ENCODE measurements around the gene CRAMP1. TPM values are rescaled to one million over a fixed set of nuclear protein-coding genes. Genes with fewer than 3 reads are reported as not detected.
"Not testable (repeated sequence)": the region's sequence is repeated elsewhere in the genome, so short reads cannot be mapped to it uniquely, and the experiment has no call there.

CRAMP1 gene
- total and polyA plus RNA-seq, 10 donors = 3.0 to 32.4 (median 17.2) TPM

DNA sequence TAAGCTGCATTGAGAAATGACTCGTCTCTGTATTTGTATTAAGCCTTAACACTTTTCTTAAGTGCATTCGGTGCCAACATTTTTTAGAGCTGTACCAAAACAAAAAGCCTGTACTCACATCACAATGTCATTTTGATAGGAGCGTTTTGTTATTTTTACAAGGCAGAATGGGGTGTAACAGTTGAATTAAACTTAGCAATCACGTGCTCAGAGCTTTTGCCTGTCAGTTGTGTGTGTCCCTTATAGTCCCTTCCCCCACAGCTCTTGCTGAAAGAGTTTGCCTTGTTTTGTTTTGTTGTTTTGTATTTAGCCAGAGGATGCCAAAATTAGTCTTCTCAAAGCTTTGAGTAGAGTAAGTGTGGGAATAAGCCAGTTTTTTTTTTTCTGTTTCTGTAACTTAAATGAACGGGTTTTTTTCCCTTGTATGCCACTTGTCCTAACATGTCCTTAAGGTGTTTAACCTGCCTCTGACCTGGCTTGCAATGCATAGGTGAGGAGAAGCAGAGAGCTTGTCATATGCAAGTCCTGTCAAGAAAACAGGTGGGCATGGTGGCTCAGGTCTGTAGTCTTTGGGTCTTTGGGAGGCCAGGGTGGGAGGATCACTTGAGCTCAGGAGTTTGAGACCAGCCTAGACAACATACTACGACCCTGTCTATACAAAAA, 89.2 kb downstream of the CRAMP1 start:
- Histone ChIP-seq H3K27me3 (replicated peaks in 1 of 7) (no peaks in the 10 kb centered on the region), H3K27ac (no peak overlapping the region), H3K4me1 (peaks cover 3 to 13% (median 6%) of the 10 kb centered on the region in 6 donors), H3K4me3 (no peak overlapping the region), H3K36me3 (peaks cover 0 to 64% (median 45%) of the 10 kb centered on the region in 6 donors), H3K9me3 (no peaks in the 10 kb centered on the region)
- TF ChIP-seq POLR2A (IDR thresholded peaks at IDR 0.05) (no peak), POLR2AphosphoS5 (IDR thresholded peaks at IDR 0.05) (no peak)
- TF ChIP-seq, protein P1, sequence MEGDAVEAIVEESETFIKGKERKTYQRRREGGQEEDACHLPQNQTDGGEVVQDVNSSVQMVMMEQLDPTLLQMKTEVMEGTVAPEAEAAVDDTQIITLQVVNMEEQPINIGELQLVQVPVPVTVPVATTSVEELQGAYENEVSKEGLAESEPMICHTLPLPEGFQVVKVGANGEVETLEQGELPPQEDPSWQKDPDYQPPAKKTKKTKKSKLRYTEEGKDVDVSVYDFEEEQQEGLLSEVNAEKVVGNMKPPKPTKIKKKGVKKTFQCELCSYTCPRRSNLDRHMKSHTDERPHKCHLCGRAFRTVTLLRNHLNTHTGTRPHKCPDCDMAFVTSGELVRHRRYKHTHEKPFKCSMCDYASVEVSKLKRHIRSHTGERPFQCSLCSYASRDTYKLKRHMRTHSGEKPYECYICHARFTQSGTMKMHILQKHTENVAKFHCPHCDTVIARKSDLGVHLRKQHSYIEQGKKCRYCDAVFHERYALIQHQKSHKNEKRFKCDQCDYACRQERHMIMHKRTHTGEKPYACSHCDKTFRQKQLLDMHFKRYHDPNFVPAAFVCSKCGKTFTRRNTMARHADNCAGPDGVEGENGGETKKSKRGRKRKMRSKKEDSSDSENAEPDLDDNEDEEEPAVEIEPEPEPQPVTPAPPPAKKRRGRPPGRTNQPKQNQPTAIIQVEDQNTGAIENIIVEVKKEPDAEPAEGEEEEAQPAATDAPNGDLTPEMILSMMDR (IDR thresholded peaks at IDR 0.05 in 8 of 11, conservative IDR thresholded peaks at IDR 0.05 in 3 of 11) = no peak
- intact Hi-C loops (cut with DNase I; ENCODE audit: low total_unique reads) = no loop called here
- WGBS, 5 donors = 86 to 94% (median 91%) methylated on average over 6 of the region's 6 CpGs
- DNase-seq = no peak

DNA sequence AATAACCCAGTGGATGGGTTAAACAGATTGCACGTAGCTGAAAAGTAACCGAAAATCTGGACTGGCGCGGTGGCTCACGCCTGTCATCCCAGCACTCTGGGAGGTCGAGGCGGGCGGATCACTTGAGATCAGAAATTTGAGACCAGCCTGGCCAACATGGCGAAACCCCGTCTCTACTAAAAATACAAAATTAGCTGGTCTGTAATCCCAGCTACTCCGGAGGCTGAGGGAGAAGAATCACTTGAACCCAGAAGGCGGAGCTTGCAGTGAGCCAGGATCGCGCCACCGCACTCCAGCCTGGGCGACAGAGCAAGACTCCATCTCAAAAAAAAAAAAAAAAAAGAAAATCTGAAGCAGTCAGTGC, 93.1 kb downstream of the CRAMP1 start:
- H3K27ac ChIP-seq = peak overlapping the region; percentile 90 to 97 (median 95)
- H3K9me3 ChIP-seq; DNase-seq; H3K27me3 ChIP-seq (replicated peaks in 1 of 7); intact Hi-C loops (cut with DNase I; ENCODE audit: low total_unique reads): not testable (repeated sequence)
- WGBS, 5 donors = 0 to 1% (median 1%) methylated on average over 16 of the region's 16 CpGs
- H3K4me3 ChIP-seq = peak overlapping the region; percentile 51 to 98 (median 88)
- peaks cover 19 to 53% (median 39%) of the 10 kb centered on the region in 6 donors for H3K4me1 ChIP-seq
- H3K36me3 ChIP-seq = peaks cover 0 to 34% (median 17%) of the 10 kb centered on the region in 6 donors

DNA sequence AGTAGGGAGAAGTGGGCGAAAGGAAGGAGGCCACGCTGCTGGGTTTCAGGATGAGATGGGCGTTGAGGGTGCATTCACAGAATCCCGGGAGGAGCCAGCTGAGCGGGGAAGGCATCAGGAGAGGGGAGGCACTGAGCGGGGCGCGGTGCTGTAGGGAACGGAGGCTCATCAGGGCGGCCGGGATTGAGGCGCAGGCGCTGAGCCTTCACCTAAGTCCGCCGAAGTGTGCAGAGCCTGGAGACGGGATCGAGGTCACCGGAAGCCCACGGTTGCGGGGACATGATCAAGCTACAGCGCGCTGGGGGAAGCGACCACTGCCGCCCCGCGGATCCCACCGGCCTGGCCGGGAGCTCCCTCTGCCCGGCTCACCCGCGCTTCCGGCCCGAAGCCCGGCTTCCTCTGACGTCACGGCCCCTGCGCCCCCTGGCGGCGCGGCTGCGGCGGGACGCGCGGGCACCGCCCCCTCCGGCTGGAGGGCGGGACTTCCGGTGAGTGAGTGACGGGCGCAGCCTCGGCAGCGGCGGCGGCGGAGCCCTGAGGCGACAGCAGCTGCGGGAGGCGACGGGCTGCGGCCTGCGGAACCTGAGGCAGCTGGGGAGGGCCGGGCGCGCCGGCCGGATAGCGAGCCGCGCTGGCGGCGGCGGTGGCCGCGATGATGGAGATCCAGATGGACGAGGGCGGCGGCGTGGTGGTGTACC, 93.7 kb downstream of the CRAMP1 start, which contains the start of gene MAPK8IP3:
MAPK8IP3 (plus strand) TSS at position 508 of the 698 bp plus-strand sequence; CDS start at position 653, 145 bp downstream.
- WGBS, 5 donors = 0 to 1% (median 0%) methylated on average over 20 to 79 of the region's 79 CpGs
- TF ChIP-seq, protein P1 (IDR thresholded peaks at IDR 0.05 in 8 of 11, conservative IDR thresholded peaks at IDR 0.05 in 3 of 11) = peak; percentile 79 to 100 (median 100)
- peak; percentile 97 to 98 (median 97) for TF ChIP-seq POLR2AphosphoS5 (IDR thresholded peaks at IDR 0.05)
- TF ChIP-seq POLR2A (IDR thresholded peaks at IDR 0.05) = peak; percentile 83 to 94 (median 83)

DNA sequence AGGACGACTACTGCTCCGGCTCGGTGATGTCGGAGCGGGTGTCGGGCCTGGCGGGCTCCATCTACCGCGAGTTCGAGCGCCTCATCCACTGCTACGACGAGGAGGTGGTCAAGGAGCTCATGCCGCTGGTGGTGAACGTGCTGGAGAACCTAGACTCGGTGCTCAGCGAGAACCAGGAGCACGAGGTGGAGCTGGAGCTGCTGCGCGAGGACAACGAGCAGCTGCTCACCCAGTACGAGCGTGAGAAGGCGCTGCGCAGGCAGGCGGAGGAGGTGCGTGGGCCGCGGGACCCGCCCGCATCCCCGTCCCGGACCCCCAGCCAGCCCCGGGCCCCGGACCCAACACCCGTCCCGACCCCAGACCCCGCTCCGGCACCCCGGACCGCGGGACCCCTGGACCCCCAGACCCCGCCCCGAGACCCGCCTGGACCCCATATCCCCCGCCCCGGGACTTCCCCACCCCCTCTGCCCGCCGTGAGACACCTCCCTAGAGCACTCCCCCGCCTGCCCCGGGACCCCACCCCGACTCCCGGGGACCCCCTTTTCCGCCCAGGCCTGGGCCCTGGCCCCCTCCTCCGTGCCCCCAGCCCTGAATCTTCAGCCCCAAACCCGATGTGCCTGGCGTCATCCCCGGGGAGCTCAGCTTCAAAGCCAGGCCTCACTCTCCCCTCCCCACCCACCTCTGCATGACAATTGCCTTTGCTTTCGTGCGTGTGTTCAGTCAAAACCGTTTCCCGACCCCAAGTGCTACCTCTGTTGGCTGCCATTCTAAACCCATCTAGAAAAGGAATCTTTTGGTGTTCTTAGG, 94.4 kb downstream of the CRAMP1 start:
- no peak for DNase-seq
- intact Hi-C loops (cut with DNase I; ENCODE audit: low total_unique reads) = no loop called here
- 0 to 1% (median 0%) methylated on average over 7 to 62 of the region's 62 CpGs for WGBS, 5 donors

More for the DNA sequence above, 93.7 kb downstream of the CRAMP1 start, which contains the start of gene MAPK8IP3:
- Histone ChIP-seq H3K4me1 (peaks cover 19 to 58% (median 41%) of the 10 kb centered on the region in 6 donors), H3K9me3 (no peaks in the 10 kb centered on the region), H3K4me3 (peak within 1 kb of the TSS; percentile 51 to 98 (median 88)), H3K36me3 (peaks cover 0 to 29% (median 13%) of the 10 kb centered on the region in 6 donors), H3K27me3 (replicated peaks in 1 of 7) (no peaks in the 10 kb centered on the region), H3K27ac (peak within 1 kb of the TSS; percentile 90 to 97 (median 95))
- intact Hi-C loops (cut with DNase I; ENCODE audit: low total_unique reads) = no loop called here
- DNase-seq = peak; percentile 98

More for the DNA sequence above, 94.4 kb downstream of the CRAMP1 start:
- Histone ChIP-seq H3K27me3 (replicated peaks in 1 of 7) (no peaks in the 10 kb centered on the region), H3K27ac (peak overlapping the region; percentile 90 to 97 (median 95)), H3K36me3 (peaks cover 0 to 25% (median 12%) of the 10 kb centered on the region in 6 donors), H3K4me3 (peak overlapping the region; percentile 51 to 98 (median 88)), H3K9me3 (no peaks in the 10 kb centered on the region), H3K4me1 (peaks cover 19 to 66% (median 44%) of the 10 kb centered on the region in 6 donors)
- TF ChIP-seq, protein P1 (IDR thresholded peaks at IDR 0.05 in 8 of 11, conservative IDR thresholded peaks at IDR 0.05 in 3 of 11) = no peak
- no peak for TF ChIP-seq POLR2AphosphoS5 (IDR thresholded peaks at IDR 0.05)
